NT2/D1 (cell line): ENCODE data around the gene TMEM98.
A peak's percentile ranks its signal among the peaks of the same experiment; 100 is the strongest.

Source experiments
- DNase-seq: peaks from one replicate; pipeline ENCODE4 v3.0.0-alpha.2; 2011; ENCODE audit warnings: low read depth, low spot score
- H3K27me3 ChIP-seq: 2 replicates; pipeline ENCODE4 v1.6.0; 2011; ENCODE audit warnings: mild to moderate bottlenecking; ENCODE audit not compliant: insufficient read length, insufficient read depth
- H3K36me3 ChIP-seq: 2 replicates; pipeline ENCODE4 v1.6.1; 2011; ENCODE audit warnings: mild to moderate bottlenecking, low read length, mixed read lengths; ENCODE audit not compliant: insufficient read depth, insufficient read length
- H3K4me1 ChIP-seq: 2 replicates; pipeline ENCODE4 v1.5.1; 2011; ENCODE audit not compliant: insufficient read depth, insufficient read length
- H3K4me3 ChIP-seq: 2 replicates; pipeline ENCODE4 v1.5.1; 2011; ENCODE audit warnings: low read depth; ENCODE audit not compliant: insufficient read length
- H3K9ac ChIP-seq: 2 replicates; pipeline ENCODE4 v1.6.0; 2011; ENCODE audit warnings: low read depth; ENCODE audit not compliant: insufficient read length
- H3K9me3 ChIP-seq: 2 replicates; pipeline ENCODE4 v1.5.1; 2011; ENCODE audit warnings: mild to moderate bottlenecking, low read length; ENCODE audit not compliant: insufficient read depth
- SUZ12 ChIP-seq: IDR thresholded peaks from 2 replicates; pipeline ENCODE4 v1.6.1; 2011; ENCODE audit not compliant: insufficient read length, insufficient read depth; ENCODE audit errors: extremely low read depth
- YY1 ChIP-seq: IDR thresholded peaks from 2 replicates; pipeline ENCODE4 v1.6.1; 2011; ENCODE audit not compliant: insufficient read length, insufficient read depth
- ZNF274 ChIP-seq: IDR thresholded peaks from 2 replicates; pipeline ENCODE4 v1.6.1; 2011; ENCODE audit warnings: mild to moderate bottlenecking, low read depth, low read length

Gene TMEM98

GRCh38 chr17:32909787-32910369 is 18.1 kb upstream of the TMEM98 start:
- no peaks in the 10 kb centered on the region for H3K9me3 ChIP-seq
- H3K4me1 ChIP-seq, result no peaks in the 10 kb centered on the region
- no peak for TF ChIP-seq SUZ12
- no peak for TF ChIP-seq YY1
- TF ChIP-seq ZNF274, result no peak
- H3K36me3 ChIP-seq, result no peaks in the 10 kb centered on the region
- no peak overlapping the region for H3K9ac ChIP-seq
- no peaks in the 10 kb centered on the region for H3K27me3 ChIP-seq
- peak; percentile 81 for DNase-seq
- H3K4me3 ChIP-seq, result no peak overlapping the region

GRCh38 chr17:32910769-32911168 is 17.2 kb upstream of the TMEM98 start:
- Histone ChIP-seq H3K27me3 (no peaks in the 10 kb centered on the region), H3K36me3 (no peaks in the 10 kb centered on the region), H3K9me3 (no peaks in the 10 kb centered on the region), H3K4me1 (no peaks in the 10 kb centered on the region), H3K4me3 (no peak overlapping the region), H3K9ac (no peak overlapping the region)
- TF ChIP-seq YY1 (no peak), SUZ12 (no peak), ZNF274 (no peak)
- no peak for DNase-seq

- H3K4me1 ChIP-seq, result no peaks in the 10 kb centered on the region
- TF ChIP-seq YY1 (no peak), ZNF274 (no peak)
- no peaks in the 10 kb centered on the region for H3K9me3 ChIP-seq
- no peaks in the 10 kb centered on the region for H3K36me3 ChIP-seq
- no peak overlapping the region for H3K9ac ChIP-seq
- DNase-seq, result no peak
- no peak overlapping the region for H3K4me3 ChIP-seq
- H3K27me3 ChIP-seq, result no peaks in the 10 kb centered on the region
These were observed 15.6 kb upstream of the TMEM98 start for GRCh38 chr17:32912218-32912897.

- H3K4me1 ChIP-seq, result no peaks in the 10 kb centered on the region
- DNase-seq, result no peak
- H3K27me3 ChIP-seq, result no peaks in the 10 kb centered on the region
- H3K9me3 ChIP-seq, result no peaks in the 10 kb centered on the region
- no peak overlapping the region for H3K9ac ChIP-seq
- TF ChIP-seq SUZ12 (no peak), ZNF274 (no peak), YY1 (no peak)
- H3K4me3 ChIP-seq, result no peak overlapping the region
- H3K36me3 ChIP-seq, result no peaks in the 10 kb centered on the region
These were observed 14.4 kb upstream of the TMEM98 start for GRCh38 chr17:32913593-32913992.

GRCh38 chr17:32914181-32914580 is 13.8 kb upstream of the TMEM98 start:
- Histone ChIP-seq H3K36me3 (no peaks in the 10 kb centered on the region), H3K4me3 (no peak overlapping the region), H3K9me3 (no peaks in the 10 kb centered on the region), H3K27me3 (no peaks in the 10 kb centered on the region), H3K4me1 (no peaks in the 10 kb centered on the region), H3K9ac (no peak overlapping the region)
- TF ChIP-seq SUZ12, result no peak
- no peak for DNase-seq

- no peak for TF ChIP-seq SUZ12
- no peak for TF ChIP-seq YY1
- no peak for TF ChIP-seq ZNF274
- Histone ChIP-seq H3K9ac (no peak overlapping the region), H3K27me3 (no peaks in the 10 kb centered on the region), H3K9me3 (no peaks in the 10 kb centered on the region), H3K4me1 (no peaks in the 10 kb centered on the region), H3K4me3 (no peak overlapping the region), H3K36me3 (no peaks in the 10 kb centered on the region)
- no peak for DNase-seq
These were observed 12.7 kb upstream of the TMEM98 start for GRCh38 chr17:32915245-32915644.

- H3K4me3 ChIP-seq, result no peak overlapping the region
- no peaks in the 10 kb centered on the region for H3K9me3 ChIP-seq
- no peak overlapping the region for H3K9ac ChIP-seq
- no peaks in the 10 kb centered on the region for H3K36me3 ChIP-seq
- no peaks in the 10 kb centered on the region for H3K27me3 ChIP-seq
- no peak for DNase-seq
- H3K4me1 ChIP-seq, result no peaks in the 10 kb centered on the region
- no peak for TF ChIP-seq YY1
- TF ChIP-seq SUZ12, result no peak
- TF ChIP-seq ZNF274, result no peak
These were observed 11.8 kb upstream of the TMEM98 start for GRCh38 chr17:32916134-32916533.
